ENCODE data around the gene SENP8. TPM values are rescaled to one million over a fixed set of nuclear protein-coding genes. Genes with fewer than 3 reads are reported as not detected.
"Not testable (repeated sequence)": the region's sequence is repeated elsewhere in the genome, so short reads cannot be mapped to it uniquely, and the experiment has no call there.

SENP8 gene
- total RNA-seq, 3 donors from 2014 or later (not counting 1 experiment from before 2014, with no cell fraction given) = 0.27 to 0.45 (median 0.28) TPM

GRCh38 chr15:72169921-72170611, 51.9 kb downstream of the SENP8 start:
- Mint-ChIP-seq H3K9me3 (no peaks in the 10 kb centered on the region), H3K27me3 (ENCODE audit: low read depth in 2 of 2) (no peaks in the 10 kb centered on the region), H3K4me1 (peaks cover 0 to 11% of the 10 kb centered on the region in 2 donors), H3K36me3 (no peaks in the 10 kb centered on the region), H3K4me3 (no peak overlapping the region), H3K27ac (no peak overlapping the region)
- H3K36me3 ChIP-seq (ENCODE audit: control insufficient read depth, insufficient read depth, low read length) = no peaks in the 10 kb centered on the region
- WGBS (ENCODE audit: insufficient coverage) = 95% methylated on average over 16 of the region's 16 CpGs
- no peaks in the 10 kb centered on the region for H3K27me3 ChIP-seq (ENCODE audit: control insufficient read depth, insufficient read depth, low read length)
- intact Hi-C loops (cut with micrococcal nuclease) = no loop called here
- no peak for DNase-seq
- TF ChIP-seq CTCF (IDR thresholded peaks at IDR 0.05) = no peak
- H3K27ac ChIP-seq (ENCODE audit: low read length) = no peak overlapping the region
- no peak overlapping the region for H3K4me3 ChIP-seq (ENCODE audit: low read length)
- peaks cover 15% of the 10 kb centered on the region for H3K4me1 ChIP-seq (ENCODE audit: control insufficient read depth, insufficient read depth, low read length)
- no peak for ATAC-seq
- H3K9me3 ChIP-seq (ENCODE audit: control insufficient read depth, insufficient read depth, low read length) = no peaks in the 10 kb centered on the region

DNA sequence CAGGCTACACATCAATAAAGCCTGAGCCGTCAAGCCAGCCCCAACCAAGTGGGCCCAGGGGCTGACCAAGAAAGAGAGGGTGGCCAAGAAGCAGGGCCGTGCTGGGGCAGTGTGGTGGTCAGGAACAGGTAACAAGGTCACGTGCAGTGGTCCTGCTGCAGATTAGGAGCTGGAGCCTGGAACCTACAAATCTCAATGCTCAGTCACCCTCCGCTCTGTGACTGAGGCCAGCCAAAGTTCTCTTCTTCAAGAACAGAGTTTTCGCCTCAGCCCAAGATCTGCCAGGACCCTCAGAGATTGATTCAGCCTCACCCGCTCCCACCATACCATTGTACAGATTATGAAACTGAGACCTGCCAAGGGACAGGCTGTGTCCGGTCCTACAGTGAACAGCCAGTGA, 52.5 kb downstream of the SENP8 start:
- peaks cover 15% of the 10 kb centered on the region for H3K4me1 ChIP-seq (ENCODE audit: control insufficient read depth, insufficient read depth, low read length)
- Mint-ChIP-seq H3K27ac (no peak overlapping the region), H3K27me3 (ENCODE audit: low read depth in 2 of 2) (peaks cover 0 to 5% of the 10 kb centered on the region in 2 donors), H3K36me3 (no peaks in the 10 kb centered on the region), H3K4me1 (peaks cover 0 to 11% of the 10 kb centered on the region in 2 donors), H3K4me3 (no peak overlapping the region), H3K9me3 (no peaks in the 10 kb centered on the region)
- H3K36me3 ChIP-seq (ENCODE audit: control insufficient read depth, insufficient read depth, low read length) = no peaks in the 10 kb centered on the region
- DNase-seq = no peak
- no peak overlapping the region for H3K4me3 ChIP-seq (ENCODE audit: low read length)
- intact Hi-C loops (cut with micrococcal nuclease) = no loop called here
- H3K9me3 ChIP-seq (ENCODE audit: control insufficient read depth, insufficient read depth, low read length) = no peaks in the 10 kb centered on the region
- TF ChIP-seq CTCF (IDR thresholded peaks at IDR 0.05) = no peak
- ATAC-seq = no peak
- H3K27me3 ChIP-seq (ENCODE audit: control insufficient read depth, insufficient read depth, low read length) = no peaks in the 10 kb centered on the region
- H3K27ac ChIP-seq (ENCODE audit: low read length) = no peak overlapping the region
- WGBS (ENCODE audit: insufficient coverage) = 88% methylated on average over 7 of the region's 7 CpGs

- ATAC-seq; H3K27me3 ChIP-seq (ENCODE audit: control insufficient read depth, insufficient read depth, low read length); H3K36me3 Mint-ChIP-seq; H3K27ac Mint-ChIP-seq; DNase-seq; H3K36me3 ChIP-seq (ENCODE audit: control insufficient read depth, insufficient read depth, low read length); intact Hi-C loops (cut with micrococcal nuclease); H3K4me3 ChIP-seq (ENCODE audit: low read length); H3K9me3 ChIP-seq (ENCODE audit: control insufficient read depth, insufficient read depth, low read length); H3K27ac ChIP-seq (ENCODE audit: low read length); H3K9me3 Mint-ChIP-seq; H3K27me3 Mint-ChIP-seq (ENCODE audit: low read depth in 2 of 2); H3K4me3 Mint-ChIP-seq: not testable (repeated sequence)
- H3K4me1 Mint-ChIP-seq = peaks cover 0 to 11% of the 10 kb centered on the region in 2 donors
- H3K4me1 ChIP-seq (ENCODE audit: control insufficient read depth, insufficient read depth, low read length) = peaks cover 15% of the 10 kb centered on the region
- WGBS (ENCODE audit: insufficient coverage) = 88% methylated on average over 10 of the region's 10 CpGs
Measured at GRCh38 chr15:72171978-72172377, 53.8 kb downstream of the SENP8 start.

GRCh38 chr15:72172796-72173195, 54.6 kb downstream of the SENP8 start:
- intact Hi-C loops (cut with micrococcal nuclease) = no loop called here
- Histone ChIP-seq H3K9me3 (ENCODE audit: control insufficient read depth, insufficient read depth, low read length) (no peaks in the 10 kb centered on the region), H3K27ac (ENCODE audit: low read length) (no peak overlapping the region), H3K36me3 (ENCODE audit: control insufficient read depth, insufficient read depth, low read length) (no peaks in the 10 kb centered on the region), H3K4me3 (ENCODE audit: low read length) (no peak overlapping the region), H3K27me3 (ENCODE audit: control insufficient read depth, insufficient read depth, low read length) (no peaks in the 10 kb centered on the region), H3K4me1 (ENCODE audit: control insufficient read depth, insufficient read depth, low read length) (peaks cover 15% of the 10 kb centered on the region)
- Mint-ChIP-seq H3K4me3 (no peak overlapping the region), H3K9me3 (no peaks in the 10 kb centered on the region), H3K36me3 (no peaks in the 10 kb centered on the region), H3K27me3 (ENCODE audit: low read depth in 2 of 2) (peaks cover 0 to 5% of the 10 kb centered on the region in 2 donors), H3K27ac (no peak overlapping the region), H3K4me1 (peaks cover 0 to 11% of the 10 kb centered on the region in 2 donors)
- WGBS (ENCODE audit: insufficient coverage) = 87% methylated on average over 5 of the region's 5 CpGs
- ATAC-seq (no peak), DNase-seq (no peak)
- no peak for TF ChIP-seq CTCF (IDR thresholded peaks at IDR 0.05)

All from natural killer cell (primary cell).